Measurements from ENCODE around the gene CLDN15. TPM values are rescaled to one million over a fixed set of nuclear protein-coding genes. Genes with fewer than 3 reads are reported as not detected.

CLDN15 gene
- total RNA-seq, 2 experiments from 2014 or later: 12.6 to 15.2 TPM

DNA sequence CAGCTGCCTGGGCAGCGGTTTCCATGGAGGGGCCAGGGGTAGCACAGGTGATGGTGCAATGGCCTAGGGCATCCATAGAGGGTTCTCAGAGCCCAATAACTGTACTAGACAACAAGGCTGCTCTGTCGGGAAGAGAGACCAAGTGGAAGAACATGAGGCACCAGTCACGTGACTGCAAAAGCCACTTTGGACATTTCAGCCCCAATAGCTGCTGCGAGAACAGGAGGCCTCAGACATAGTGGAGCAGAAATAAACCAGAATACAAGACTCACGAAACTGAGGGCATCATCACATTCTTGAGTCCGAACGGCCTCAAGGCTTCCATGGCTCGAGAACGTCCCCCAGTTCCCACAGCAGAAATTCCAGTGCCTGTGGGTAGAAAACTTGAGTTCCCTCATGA, 39.6 kb upstream of the CLDN15 start:
- DNase-seq: no peak
- H3K9me3 Mint-ChIP-seq: no peaks in the 10 kb centered on the region
- ChIA-PET CTCF (interaction anchor here (1.3 kb wide), 1 partner anchor 13 kb away, joined by 3 read pairs; no protein-coding TSS in a partner anchor), POLR2A (no interaction called here)
- H3K27ac Mint-ChIP-seq: no peak overlapping the region
- no peaks in the 10 kb centered on the region for H3K36me3 Mint-ChIP-seq (ENCODE audit: low read depth)
- no peaks in the 10 kb centered on the region for H3K9me3 ChIP-seq (ENCODE audit: control insufficient read depth in 1 of 2, insufficient read depth in 1 of 2, low read length in 2 of 2)
- H3K4me1 Mint-ChIP-seq (ENCODE audit: low read depth): no peaks in the 10 kb centered on the region
- no peaks in the 10 kb centered on the region for H3K4me1 ChIP-seq (ENCODE audit: insufficient read depth, low read length)
- H3K4me3 Mint-ChIP-seq: no peak overlapping the region
- H3K4me3 ChIP-seq (ENCODE audit: low read length): no peak overlapping the region
- H3K27me3 ChIP-seq (ENCODE audit: control insufficient read depth in 1 of 2, insufficient read depth in 2 of 2, low read length in 2 of 2): peaks cover 2 to 5% of the 10 kb centered on the region in 2 experiments
- no peak for ATAC-seq (ENCODE audit: poor library complexity)
- H3K36me3 ChIP-seq (ENCODE audit: insufficient read depth, low read length): no peaks in the 10 kb centered on the region
- H3K27me3 Mint-ChIP-seq: peaks cover 20% of the 10 kb centered on the region
- intact Hi-C loops (cut with DNase I, micrococcal nuclease): no loop called here
- TF ChIP-seq, protein P1, sequence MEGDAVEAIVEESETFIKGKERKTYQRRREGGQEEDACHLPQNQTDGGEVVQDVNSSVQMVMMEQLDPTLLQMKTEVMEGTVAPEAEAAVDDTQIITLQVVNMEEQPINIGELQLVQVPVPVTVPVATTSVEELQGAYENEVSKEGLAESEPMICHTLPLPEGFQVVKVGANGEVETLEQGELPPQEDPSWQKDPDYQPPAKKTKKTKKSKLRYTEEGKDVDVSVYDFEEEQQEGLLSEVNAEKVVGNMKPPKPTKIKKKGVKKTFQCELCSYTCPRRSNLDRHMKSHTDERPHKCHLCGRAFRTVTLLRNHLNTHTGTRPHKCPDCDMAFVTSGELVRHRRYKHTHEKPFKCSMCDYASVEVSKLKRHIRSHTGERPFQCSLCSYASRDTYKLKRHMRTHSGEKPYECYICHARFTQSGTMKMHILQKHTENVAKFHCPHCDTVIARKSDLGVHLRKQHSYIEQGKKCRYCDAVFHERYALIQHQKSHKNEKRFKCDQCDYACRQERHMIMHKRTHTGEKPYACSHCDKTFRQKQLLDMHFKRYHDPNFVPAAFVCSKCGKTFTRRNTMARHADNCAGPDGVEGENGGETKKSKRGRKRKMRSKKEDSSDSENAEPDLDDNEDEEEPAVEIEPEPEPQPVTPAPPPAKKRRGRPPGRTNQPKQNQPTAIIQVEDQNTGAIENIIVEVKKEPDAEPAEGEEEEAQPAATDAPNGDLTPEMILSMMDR (IDR thresholded peaks at IDR 0.05): no peak
- no peak overlapping the region for H3K27ac ChIP-seq (ENCODE audit: low read depth in 1 of 2, low read length in 2 of 2)

DNA sequence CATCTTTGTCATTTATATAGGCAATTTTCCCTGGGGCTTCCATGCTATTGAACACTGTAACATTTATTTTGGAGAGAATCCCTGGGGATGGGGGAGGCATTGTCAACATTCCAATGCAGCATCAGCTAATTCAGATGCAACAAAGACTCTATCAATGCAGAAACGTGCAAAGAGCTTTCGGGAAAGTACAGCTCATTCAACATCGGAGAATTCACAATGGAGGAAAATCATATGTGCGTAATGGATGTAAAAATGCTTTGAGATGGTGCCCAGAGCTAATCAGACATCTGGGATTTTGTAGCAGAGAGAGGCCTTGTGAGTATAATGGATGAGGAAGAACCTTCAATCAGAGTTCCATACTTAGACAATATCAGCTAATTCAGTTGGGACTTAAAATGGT, 35.6 kb upstream of the CLDN15 start:
- Mint-ChIP-seq H3K9me3 (no peaks in the 10 kb centered on the region), H3K27ac (no peak overlapping the region), H3K4me1 (ENCODE audit: low read depth) (no peaks in the 10 kb centered on the region), H3K36me3 (ENCODE audit: low read depth) (no peaks in the 10 kb centered on the region), H3K4me3 (no peak overlapping the region), H3K27me3 (peaks cover 20% of the 10 kb centered on the region)
- H3K4me3 ChIP-seq (ENCODE audit: low read length): no peak overlapping the region
- H3K27me3 ChIP-seq (ENCODE audit: control insufficient read depth in 1 of 2, insufficient read depth in 2 of 2, low read length in 2 of 2): peaks cover 2 to 5% of the 10 kb centered on the region in 2 experiments
- TF ChIP-seq, protein P1 (IDR thresholded peaks at IDR 0.05): no peak
- no peaks in the 10 kb centered on the region for H3K36me3 ChIP-seq (ENCODE audit: insufficient read depth, low read length)
- no peaks in the 10 kb centered on the region for H3K9me3 ChIP-seq (ENCODE audit: control insufficient read depth in 1 of 2, insufficient read depth in 1 of 2, low read length in 2 of 2)
- H3K27ac ChIP-seq (ENCODE audit: low read depth in 1 of 2, low read length in 2 of 2): no peak overlapping the region
- intact Hi-C loops (cut with DNase I, micrococcal nuclease): no loop called here
- ChIA-PET CTCF (no interaction called here), POLR2A (no interaction called here)
- H3K4me1 ChIP-seq (ENCODE audit: insufficient read depth, low read length): no peaks in the 10 kb centered on the region
- no peak for DNase-seq
- ATAC-seq (ENCODE audit: poor library complexity): no peak

DNA sequence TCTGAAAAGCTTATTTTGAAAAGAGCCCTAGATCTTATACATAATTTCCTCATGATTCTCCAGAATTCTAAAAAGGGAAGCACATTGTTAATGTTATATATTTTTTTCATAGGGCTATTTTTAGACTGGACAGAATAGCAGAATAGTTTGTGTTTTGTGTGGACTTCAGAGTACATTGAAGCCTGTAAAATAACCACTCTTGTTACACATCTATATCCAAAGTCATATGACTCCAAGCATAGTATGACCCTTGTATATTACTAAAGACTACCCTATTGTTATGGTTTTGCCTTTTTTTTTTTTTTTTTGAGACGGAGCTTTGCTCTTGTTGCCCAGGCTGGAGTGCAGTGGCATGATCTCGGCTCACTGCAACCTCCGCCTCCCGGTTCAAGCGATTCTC, 33.4 kb upstream of the CLDN15 start:
- H3K36me3 Mint-ChIP-seq (ENCODE audit: low read depth): no peaks in the 10 kb centered on the region

More for the DNA sequence above, 33.4 kb upstream of the CLDN15 start:
- intact Hi-C loops (cut with DNase I, micrococcal nuclease): no loop called here
- Mint-ChIP-seq H3K4me1 (ENCODE audit: low read depth) (no peaks in the 10 kb centered on the region), H3K9me3 (no peaks in the 10 kb centered on the region), H3K27ac (no peak overlapping the region), H3K4me3 (no peak overlapping the region), H3K27me3 (peaks cover 12% of the 10 kb centered on the region)
- ATAC-seq (ENCODE audit: poor library complexity): no peak
- Histone ChIP-seq H3K9me3 (ENCODE audit: control insufficient read depth in 1 of 2, insufficient read depth in 1 of 2, low read length in 2 of 2) (no peaks in the 10 kb centered on the region), H3K36me3 (ENCODE audit: insufficient read depth, low read length) (no peaks in the 10 kb centered on the region), H3K4me3 (ENCODE audit: low read length) (no peak overlapping the region), H3K4me1 (ENCODE audit: insufficient read depth, low read length) (no peaks in the 10 kb centered on the region), H3K27me3 (ENCODE audit: control insufficient read depth in 1 of 2, insufficient read depth in 2 of 2, low read length in 2 of 2) (peaks cover 0 to 2% of the 10 kb centered on the region in 2 experiments), H3K27ac (ENCODE audit: low read depth in 1 of 2, low read length in 2 of 2) (no peak overlapping the region)
- CTCF ChIA-PET: interaction anchor here (0.8 kb wide), 1 partner anchor 127 kb away, joined by 6 read pairs; no protein-coding TSS in a partner anchor
- TF ChIP-seq, protein P1 (IDR thresholded peaks at IDR 0.05): no peak
- POLR2A ChIA-PET: interaction anchor here (0.6 kb wide), 1 partner anchor 202 kb away, joined by 3 read pairs; no protein-coding TSS in a partner anchor
- DNase-seq: no peak

Data from CD4-positive, alpha-beta T cell (primary cell).